Stromal cell of bone marrow (primary cell): ENCODE data around the gene HPS5.

Source experiments
- DNase-seq: peaks from one replicate; pipeline ENCODE4 v3.0.0-alpha.2; 2012; ENCODE audit warnings: low read depth

The HPS5 gene

DNA sequence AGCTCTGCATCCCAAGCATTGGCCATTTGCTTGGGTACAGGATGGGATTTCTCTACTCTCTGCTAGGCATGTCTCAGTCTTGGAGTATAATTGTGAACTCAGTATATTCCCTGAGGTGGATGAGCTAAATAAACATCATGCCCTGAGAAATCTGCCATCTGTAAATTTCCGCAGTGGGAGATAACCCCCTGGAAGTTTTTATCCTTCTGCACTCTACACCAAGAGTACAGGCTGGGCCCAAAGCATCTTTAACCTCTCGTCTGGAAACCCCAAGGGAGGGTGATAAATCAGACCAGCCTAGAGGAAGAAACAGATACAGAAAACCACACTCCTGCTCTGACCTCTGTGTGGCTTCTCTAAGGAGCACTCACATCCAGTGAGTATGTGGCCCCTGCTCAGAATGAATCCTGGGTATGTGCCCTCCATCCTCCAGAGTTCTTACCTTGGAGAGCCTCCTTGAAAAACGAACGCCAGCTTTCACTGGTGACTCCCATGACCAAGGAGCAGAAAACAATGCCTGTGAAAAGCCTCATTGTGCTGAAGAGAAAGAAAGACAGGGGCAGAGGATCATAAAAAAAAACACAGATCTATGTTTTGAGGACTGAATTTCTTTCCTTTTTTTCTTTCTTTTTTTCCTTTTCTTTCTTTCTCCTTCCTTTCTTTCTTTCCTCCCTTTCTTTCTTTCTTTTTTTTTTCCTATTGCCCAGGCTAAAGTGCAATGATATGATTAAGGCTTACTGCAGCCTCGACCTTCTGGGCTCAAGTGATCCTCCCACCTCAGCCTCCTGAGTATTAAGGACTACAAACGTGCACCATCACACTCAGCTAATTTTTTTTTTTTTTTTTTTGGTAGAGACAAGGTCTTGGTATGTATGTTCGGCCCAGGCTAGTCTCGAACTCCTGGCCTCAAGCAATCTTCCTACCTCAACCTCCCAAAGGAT lies 86.3 kb downstream of the HPS5 start:
- DNase-seq = no peak

DNA sequence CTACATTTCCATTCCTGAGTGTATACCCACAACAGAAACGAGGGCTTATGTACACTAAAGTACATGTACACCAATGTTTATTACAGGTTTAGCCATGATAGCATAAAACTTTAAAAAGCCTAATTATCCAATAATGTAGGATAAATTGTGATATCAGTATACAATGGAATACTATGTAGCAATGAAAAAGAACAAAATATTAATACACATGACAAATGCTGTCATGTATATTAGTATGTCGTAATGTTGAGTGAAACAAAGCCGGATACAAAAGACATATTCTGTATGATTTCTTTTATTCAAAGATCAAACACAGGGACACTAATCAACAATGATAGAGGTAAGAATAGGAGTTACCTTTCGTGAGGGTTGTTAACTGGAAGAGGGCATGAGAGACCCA lies 88.0 kb downstream of the HPS5 start:
- no peak for DNase-seq

DNA sequence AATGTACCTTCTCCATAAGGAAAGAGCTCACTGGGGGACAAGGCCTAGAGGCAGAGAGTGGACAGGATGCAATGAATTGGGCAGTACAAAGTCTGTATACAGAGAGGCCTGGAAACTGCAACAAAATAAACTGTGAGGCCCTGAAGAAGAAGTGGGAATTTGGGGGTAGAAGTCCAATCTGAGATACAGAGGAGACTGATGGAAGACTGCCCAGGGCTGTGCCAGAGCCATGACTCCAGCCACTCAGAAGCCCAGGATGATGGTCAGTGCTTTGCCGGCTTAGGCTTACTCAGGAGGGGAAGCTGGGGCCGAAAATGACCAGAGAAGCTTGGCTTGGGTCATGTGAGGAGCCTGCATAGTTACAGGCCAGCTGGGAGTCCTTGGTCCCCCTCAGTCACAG lies 91.1 kb downstream of the HPS5 start:
- DNase-seq = no peak

- no peak for DNase-seq
These were observed 92.4 kb downstream of the HPS5 start for GRCh38 chr11:18229501-18229900.
